Activated CD4-positive, alpha-beta T cell treated with anti-CD3 and anti-CD28 coated beads, Interleukin-2, amount 10 ng/mL, durations not matched to agents 24 days and 14 days (primary cell): ENCODE results near the gene TOP3A. TPM values are rescaled to one million over a fixed set of nuclear protein-coding genes. Genes with fewer than 3 reads are reported as not detected.

Source experiments
- DNase-seq: peaks from one replicate; pipeline ENCODE4 v3.0.0; 2022
- H3K27ac Mint-ChIP-seq: one replicate; pipeline ENCODE4 v1.8.0; 2022; ENCODE audit warnings: mild to moderate bottlenecking, mixed read lengths
- H3K27me3 Mint-ChIP-seq: one replicate; pipeline ENCODE4 v1.8.0; 2022; ENCODE audit warnings: mixed read lengths
- H3K36me3 Mint-ChIP-seq: one replicate; pipeline ENCODE4 v1.8.0; 2022; ENCODE audit warnings: low read depth, mild to moderate bottlenecking, mixed read lengths
- H3K4me1 Mint-ChIP-seq: one replicate; pipeline ENCODE4 v1.8.0; 2021; ENCODE audit warnings: mixed read lengths
- H3K4me3 Mint-ChIP-seq: one replicate; pipeline ENCODE4 v1.8.0; 2022; ENCODE audit warnings: mild to moderate bottlenecking, moderate library complexity, mixed read lengths
- H3K9me3 Mint-ChIP-seq: one replicate; pipeline ENCODE4 v1.8.0; 2021; ENCODE audit warnings: mixed read lengths
- intact Hi-C: fragments of 100-400 bp; cut with micrococcal nuclease; formaldehyde crosslinking; loops from one replicate; pipeline ENCODE4 v1.15.1; 2023
- total RNA-seq: library from RNA; stranded (reverse); gene quantifications from 2 replicates; pipeline ENCODE4 v1.2.3, GENCODE V29; 2022

The TOP3A gene
- total RNA-seq, 1 donor from 2014 or later: 88.2 TPM

DNA sequence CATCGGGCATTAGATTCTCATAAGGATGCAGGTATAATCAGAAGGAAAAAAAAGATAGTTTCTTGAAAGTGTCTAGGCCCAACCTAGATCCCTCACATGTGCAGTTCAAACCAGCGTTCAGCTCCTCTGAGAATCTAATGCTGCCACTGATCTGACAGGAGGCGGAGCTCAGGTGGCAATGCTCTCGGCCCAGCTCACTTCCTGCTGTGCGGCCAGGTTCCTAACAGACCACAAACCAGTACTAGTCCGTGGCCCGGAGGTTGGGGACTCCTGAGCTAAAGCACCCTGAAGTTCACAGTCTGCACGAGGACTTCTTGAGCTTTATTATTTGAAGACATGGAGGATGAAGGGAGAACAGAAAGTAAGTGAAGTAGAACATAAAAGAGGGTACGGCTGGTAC lies 17.1 kb upstream of the TOP3A start:
- H3K9me3 Mint-ChIP-seq: no peaks in the 10 kb centered on the region
- H3K27ac Mint-ChIP-seq: peak overlapping the region; percentile 79
- intact Hi-C loops: no loop called here
- peak overlapping the region; percentile 8 for H3K4me3 Mint-ChIP-seq
- H3K4me1 Mint-ChIP-seq: peaks cover 7% of the 10 kb centered on the region
- H3K36me3 Mint-ChIP-seq: peaks cover 30% of the 10 kb centered on the region
- no peaks in the 10 kb centered on the region for H3K27me3 Mint-ChIP-seq
- DNase-seq: peak; percentile 73

DNA sequence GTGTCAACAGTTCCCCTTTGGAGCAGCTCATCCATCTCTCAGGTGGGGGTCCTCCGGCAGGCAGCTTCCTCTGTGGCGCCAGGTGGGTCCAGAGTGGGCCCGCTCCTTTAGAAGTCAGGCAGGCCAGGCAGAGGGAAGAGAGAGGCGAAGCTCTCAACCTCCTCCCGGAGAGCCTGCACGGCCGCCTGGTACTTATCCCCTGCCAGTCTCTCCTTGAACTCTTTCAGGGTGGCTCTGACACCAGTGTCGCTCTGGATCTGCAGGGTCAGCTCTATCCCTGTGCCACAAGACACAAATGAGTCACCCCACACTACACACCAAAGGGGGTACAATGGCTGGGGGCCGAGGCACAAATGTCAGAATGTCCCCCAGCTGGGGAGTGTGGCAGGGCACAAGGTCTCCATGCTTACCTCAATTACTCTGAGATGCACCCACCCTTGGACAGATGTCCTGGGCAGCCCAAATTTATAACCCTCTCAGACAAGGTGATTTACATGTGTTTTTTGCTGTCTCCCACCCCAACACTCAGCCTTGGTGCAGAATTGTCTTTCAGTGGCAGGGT lies 13.9 kb upstream of the TOP3A start:
- H3K36me3 Mint-ChIP-seq: peaks cover 36% of the 10 kb centered on the region
- intact Hi-C loops: no loop called here
- H3K27ac Mint-ChIP-seq: no peak overlapping the region

DNA sequence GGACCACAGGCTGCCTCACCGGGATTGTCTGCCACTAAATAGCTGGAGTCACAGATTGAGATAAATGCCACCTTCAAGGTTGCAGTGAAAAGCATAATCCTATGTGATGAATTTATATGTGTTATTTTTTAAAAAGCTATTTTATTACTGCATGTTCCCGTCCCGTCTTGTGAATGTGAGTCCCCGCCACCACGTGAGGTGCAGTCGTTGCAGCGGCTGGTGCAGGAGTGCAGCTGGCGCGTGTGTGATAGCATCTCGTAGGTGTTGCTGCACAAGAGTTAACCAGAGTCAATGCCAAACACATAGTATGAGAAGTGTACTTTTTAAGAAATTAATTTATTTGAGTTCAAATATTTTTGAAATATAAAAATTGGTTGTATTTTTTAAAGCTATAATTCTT lies 12.8 kb upstream of the TOP3A start:
- DNase-seq: no peak
- no peak overlapping the region for H3K27ac Mint-ChIP-seq
- no peak overlapping the region for H3K4me3 Mint-ChIP-seq
- H3K27me3 Mint-ChIP-seq: no peaks in the 10 kb centered on the region
- peaks cover 41% of the 10 kb centered on the region for H3K36me3 Mint-ChIP-seq
- peaks cover 7% of the 10 kb centered on the region for H3K4me1 Mint-ChIP-seq
- H3K9me3 Mint-ChIP-seq: no peaks in the 10 kb centered on the region
- intact Hi-C loops: no loop called here

More for the DNA sequence above, 13.9 kb upstream of the TOP3A start:
- H3K9me3 Mint-ChIP-seq: no peaks in the 10 kb centered on the region
- no peak overlapping the region for H3K4me3 Mint-ChIP-seq
- no peak for DNase-seq
- no peaks in the 10 kb centered on the region for H3K27me3 Mint-ChIP-seq
- peaks cover 7% of the 10 kb centered on the region for H3K4me1 Mint-ChIP-seq

DNA sequence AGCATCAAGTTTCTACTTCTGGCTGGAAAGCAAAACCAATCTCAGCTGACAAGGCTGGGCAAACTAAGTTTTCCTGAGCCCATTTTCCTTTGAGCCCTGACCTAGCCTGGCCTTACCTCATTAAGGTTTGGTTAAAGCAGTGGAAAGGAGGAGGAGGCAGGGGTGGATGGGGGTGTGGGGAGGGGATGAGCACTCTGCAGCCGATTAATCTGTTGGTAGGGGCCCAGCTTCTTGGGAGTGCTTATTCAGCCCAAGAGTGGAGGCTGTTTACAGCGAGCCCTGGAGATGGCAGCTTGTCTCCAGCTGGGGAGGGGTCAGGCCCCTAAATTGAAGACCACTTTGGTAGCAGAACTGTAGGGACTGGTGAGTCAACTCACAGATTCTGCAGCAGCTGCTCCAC lies 12.3 kb upstream of the TOP3A start:
- Mint-ChIP-seq H3K27ac (no peak overlapping the region), H3K9me3 (no peaks in the 10 kb centered on the region), H3K36me3 (peaks cover 42% of the 10 kb centered on the region), H3K4me3 (no peak overlapping the region), H3K4me1 (peaks cover 6% of the 10 kb centered on the region), H3K27me3 (no peaks in the 10 kb centered on the region)
- no peak for DNase-seq
- intact Hi-C loops: no loop called here

DNA sequence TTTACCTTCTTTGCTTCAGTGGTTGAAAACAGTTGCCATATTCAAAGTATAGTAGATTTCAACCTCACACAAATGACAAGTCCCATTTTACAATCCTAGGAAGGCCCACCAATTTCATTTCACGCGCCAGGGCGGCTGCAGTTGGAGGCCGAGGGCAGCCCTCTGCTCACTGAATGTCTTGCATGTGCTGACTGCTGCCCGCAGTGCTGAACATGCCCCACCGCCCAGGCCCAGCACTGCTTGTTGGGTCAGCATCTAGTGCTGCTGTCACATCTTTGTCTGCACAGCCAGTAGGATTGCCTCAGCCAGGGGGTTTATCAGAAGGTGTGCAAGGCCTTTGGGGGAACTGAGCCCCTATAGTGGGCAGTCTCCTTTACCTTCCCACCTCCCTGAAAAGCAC lies 11.8 kb upstream of the TOP3A start:
- Mint-ChIP-seq H3K9me3 (no peaks in the 10 kb centered on the region), H3K27ac (no peak overlapping the region), H3K27me3 (no peaks in the 10 kb centered on the region), H3K4me1 (peaks cover 2% of the 10 kb centered on the region), H3K4me3 (no peak overlapping the region), H3K36me3 (peaks cover 43% of the 10 kb centered on the region)
- intact Hi-C loops: no loop called here
- DNase-seq: no peak

DNA sequence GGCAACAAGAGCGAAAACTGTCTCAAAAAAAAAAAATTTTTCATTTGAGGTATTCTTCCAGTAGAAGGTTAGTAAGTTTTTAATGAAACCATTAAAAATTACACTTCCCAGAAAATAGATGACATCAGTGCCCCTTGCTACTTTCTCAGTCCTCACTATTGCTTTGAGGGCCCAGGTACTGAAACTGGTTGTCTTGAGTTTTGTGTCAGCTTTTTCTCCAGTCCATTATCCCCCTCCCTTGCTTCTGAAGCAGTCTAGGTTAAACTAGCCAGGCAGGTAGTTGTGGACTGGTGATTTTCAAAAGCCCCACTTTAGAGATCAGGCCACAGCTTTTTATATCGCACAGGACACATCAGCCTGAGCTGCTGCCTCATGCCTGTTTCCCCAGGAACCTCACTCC lies 11.2 kb upstream of the TOP3A start:
- H3K27ac Mint-ChIP-seq: no peak overlapping the region
- no peak overlapping the region for H3K4me3 Mint-ChIP-seq
- no peak for DNase-seq
- no peaks in the 10 kb centered on the region for H3K9me3 Mint-ChIP-seq
- H3K4me1 Mint-ChIP-seq: peaks cover 2% of the 10 kb centered on the region
- intact Hi-C loops: no loop called here
- H3K36me3 Mint-ChIP-seq: peaks cover 43% of the 10 kb centered on the region
- H3K27me3 Mint-ChIP-seq: no peaks in the 10 kb centered on the region

DNA sequence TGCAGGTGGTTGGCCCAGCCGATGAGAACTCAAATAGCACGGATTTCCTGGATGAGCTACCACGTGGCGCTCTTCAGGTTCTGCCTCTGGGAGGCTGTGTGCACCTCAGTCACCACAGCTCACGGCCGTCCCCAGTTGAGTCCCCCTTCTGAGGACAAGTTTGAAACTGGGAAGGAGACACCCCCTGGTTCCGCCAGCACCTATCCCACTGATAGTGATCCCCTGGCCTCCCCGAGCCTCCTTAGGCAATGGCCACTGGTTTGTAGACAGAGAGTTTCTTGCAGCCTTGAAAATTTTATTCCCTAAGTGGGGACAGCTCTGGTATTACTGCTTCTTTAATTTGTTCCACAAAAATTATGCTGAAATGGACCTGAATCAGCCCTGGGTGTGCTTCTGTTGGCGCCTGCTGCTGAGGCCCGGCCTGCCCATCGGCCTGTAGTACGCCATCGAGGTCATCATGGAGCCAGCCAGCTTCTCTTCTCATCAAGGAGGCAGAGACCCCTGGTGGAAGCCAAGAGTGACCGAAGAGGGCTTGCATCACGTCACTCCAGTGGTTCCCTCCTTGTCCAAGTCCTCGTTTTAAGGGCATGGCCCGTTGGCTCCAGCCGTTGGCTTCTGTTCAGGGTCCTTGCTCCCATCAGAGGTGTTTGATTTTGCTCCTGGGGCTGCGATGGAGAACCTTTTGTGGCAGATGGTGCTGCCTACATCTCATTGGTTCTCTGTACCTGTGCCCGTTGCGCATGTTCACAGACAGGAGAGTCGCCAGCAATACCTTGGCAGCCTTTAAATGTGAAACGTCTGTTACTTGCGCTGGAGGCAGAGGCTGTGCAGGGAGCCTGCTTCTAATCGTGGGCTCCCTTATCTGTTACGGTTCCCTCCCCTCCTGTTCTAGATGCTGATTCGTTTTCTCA lies 9.6 kb upstream of the TOP3A start:
- H3K36me3 Mint-ChIP-seq: peaks cover 48% of the 10 kb centered on the region
- no peak for DNase-seq
- no peaks in the 10 kb centered on the region for H3K27me3 Mint-ChIP-seq
- no peak overlapping the region for H3K27ac Mint-ChIP-seq
- H3K4me1 Mint-ChIP-seq: peaks cover 15% of the 10 kb centered on the region
- H3K9me3 Mint-ChIP-seq: no peaks in the 10 kb centered on the region
- no peak overlapping the region for H3K4me3 Mint-ChIP-seq
- intact Hi-C loops: no loop called here

DNA sequence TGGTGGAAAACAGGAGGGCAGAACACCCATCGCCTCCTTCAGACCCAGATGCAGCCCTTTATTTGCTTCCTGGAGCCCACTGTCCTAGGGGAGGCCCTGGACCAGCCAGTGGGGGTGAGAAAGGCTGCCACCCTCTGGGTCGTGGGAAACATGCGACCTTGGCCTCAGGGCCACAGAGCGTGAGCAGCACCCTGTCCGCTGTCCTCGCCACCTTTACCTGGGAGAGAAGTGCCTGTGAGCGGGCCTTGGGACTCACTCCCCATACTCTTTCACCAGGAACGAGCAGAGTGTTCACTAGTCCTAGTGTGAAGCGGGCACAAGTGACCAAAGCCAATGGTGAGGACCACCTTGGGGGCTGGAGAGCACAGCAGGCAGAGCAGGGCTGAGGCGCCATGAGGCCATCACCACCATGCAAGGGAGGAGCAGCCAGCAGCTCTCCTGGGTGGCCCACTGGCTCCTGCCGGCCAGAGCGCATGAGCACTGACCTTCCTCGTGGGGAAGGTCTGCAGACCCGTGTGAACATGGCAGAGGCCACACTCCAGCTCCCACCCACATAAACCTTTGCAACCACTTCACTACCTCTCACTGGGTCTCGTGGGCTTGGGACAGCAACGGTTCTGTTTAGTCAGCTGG lies 8.8 kb upstream of the TOP3A start:
- no peak overlapping the region for H3K27ac Mint-ChIP-seq
- H3K4me3 Mint-ChIP-seq: no peak overlapping the region
- no peaks in the 10 kb centered on the region for H3K27me3 Mint-ChIP-seq
- peaks cover 44% of the 10 kb centered on the region for H3K36me3 Mint-ChIP-seq
- no peak for DNase-seq
- H3K4me1 Mint-ChIP-seq: peaks cover 20% of the 10 kb centered on the region
- no peaks in the 10 kb centered on the region for H3K9me3 Mint-ChIP-seq
- intact Hi-C loops: no loop called here

DNA sequence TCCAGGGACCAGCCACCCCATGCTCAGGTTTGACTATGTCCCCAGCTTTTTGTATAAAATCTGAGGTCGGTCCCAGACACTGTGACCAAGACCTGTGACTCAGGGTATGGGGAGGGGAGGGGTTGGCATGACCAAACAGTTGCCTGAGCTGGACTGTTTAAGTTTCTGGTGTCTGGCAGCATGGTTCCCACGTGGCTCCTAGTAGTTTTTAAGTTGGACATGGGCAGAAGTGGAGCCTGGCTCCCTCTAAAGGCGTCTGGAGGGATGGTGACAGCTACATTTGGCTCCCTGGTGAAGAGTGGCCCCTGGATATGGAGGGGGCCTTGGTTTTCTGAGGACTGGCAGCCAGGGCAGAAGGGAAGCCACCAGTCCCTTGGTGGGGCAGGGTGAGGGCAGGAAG lies 8.2 kb upstream of the TOP3A start:
- Mint-ChIP-seq H3K27ac (no peak overlapping the region), H3K9me3 (no peaks in the 10 kb centered on the region), H3K4me1 (peaks cover 23% of the 10 kb centered on the region), H3K27me3 (no peaks in the 10 kb centered on the region), H3K4me3 (no peak overlapping the region), H3K36me3 (peaks cover 43% of the 10 kb centered on the region)
- no peak for DNase-seq
- intact Hi-C loops: no loop called here

DNA sequence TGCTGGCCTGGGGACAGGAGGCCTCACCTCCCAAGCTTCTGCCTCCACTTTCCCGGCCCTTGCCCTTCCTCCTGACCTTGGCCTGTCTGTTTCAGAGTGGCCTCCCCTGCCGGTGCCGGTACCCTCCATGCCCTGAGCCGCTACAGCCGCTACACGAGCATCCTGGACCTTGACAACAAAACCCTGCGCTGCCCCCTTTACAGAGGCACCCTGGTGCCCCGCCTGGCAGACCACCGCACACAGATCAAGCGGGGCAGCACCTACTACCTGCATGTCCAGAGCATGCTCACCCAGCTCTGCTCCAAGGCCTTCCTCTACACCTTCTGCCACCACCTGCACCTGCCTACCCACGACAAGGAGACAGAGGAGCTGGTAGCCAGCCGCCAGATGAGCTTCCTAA lies 7.7 kb upstream of the TOP3A start:
- H3K4me3 Mint-ChIP-seq: no peak overlapping the region
- H3K27ac Mint-ChIP-seq: no peak overlapping the region
- no peaks in the 10 kb centered on the region for H3K27me3 Mint-ChIP-seq
- no peak for DNase-seq
- H3K36me3 Mint-ChIP-seq: peaks cover 44% of the 10 kb centered on the region
- H3K9me3 Mint-ChIP-seq: no peaks in the 10 kb centered on the region
- peaks cover 27% of the 10 kb centered on the region for H3K4me1 Mint-ChIP-seq
- intact Hi-C loops: no loop called here

DNA sequence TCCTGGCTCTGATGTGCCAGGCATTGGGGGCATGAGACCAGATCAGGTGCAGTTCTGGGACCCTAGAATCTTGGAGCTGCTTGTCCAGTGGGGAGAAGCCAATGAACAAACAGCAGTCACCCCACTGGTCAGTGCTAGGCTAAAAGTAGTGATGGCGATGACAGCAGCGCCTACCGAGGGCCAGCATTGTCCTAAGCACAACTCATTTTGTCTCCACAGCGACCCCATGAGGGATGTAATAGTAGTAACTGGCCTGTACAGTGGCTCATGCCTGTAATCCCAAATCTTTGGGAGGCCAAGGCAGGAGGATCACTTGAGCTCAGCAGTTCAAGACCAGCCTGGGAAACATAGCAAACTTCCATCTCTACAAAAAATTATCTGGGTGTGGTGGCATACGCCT lies 6.5 kb upstream of the TOP3A start:
- no peak overlapping the region for H3K27ac Mint-ChIP-seq
- H3K9me3 Mint-ChIP-seq: no peaks in the 10 kb centered on the region
- H3K4me1 Mint-ChIP-seq: peaks cover 38% of the 10 kb centered on the region
- H3K36me3 Mint-ChIP-seq: peaks cover 49% of the 10 kb centered on the region
- H3K4me3 Mint-ChIP-seq: no peak overlapping the region
- no peaks in the 10 kb centered on the region for H3K27me3 Mint-ChIP-seq
- intact Hi-C loops: no loop called here
- DNase-seq: no peak

DNA sequence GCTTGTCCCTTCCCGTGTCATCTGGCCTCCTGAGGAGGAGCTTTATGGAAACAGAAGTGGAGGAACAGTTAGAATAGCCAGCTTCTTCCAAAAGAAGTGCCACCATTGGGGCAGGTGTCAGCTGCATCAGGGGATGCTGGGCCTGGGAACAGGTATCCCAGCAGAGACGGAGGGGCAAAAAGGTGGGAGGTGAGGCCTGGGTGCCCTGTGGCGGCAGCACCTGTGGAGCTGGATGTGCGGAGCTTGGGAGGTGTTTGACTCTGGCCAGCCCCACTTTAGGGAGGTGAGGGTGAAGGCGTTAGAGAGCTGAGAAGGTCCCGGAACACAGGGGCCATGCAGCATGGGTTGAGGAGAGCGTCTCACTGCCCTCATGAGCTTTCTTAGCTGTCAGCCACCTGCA lies 5.5 kb upstream of the TOP3A start:
- no peak for DNase-seq
- Mint-ChIP-seq H3K27me3 (no peaks in the 10 kb centered on the region), H3K4me1 (peaks cover 45% of the 10 kb centered on the region), H3K4me3 (no peak overlapping the region), H3K36me3 (peaks cover 50% of the 10 kb centered on the region), H3K27ac (no peak overlapping the region), H3K9me3 (no peaks in the 10 kb centered on the region)
- intact Hi-C loops: no loop called here

DNA sequence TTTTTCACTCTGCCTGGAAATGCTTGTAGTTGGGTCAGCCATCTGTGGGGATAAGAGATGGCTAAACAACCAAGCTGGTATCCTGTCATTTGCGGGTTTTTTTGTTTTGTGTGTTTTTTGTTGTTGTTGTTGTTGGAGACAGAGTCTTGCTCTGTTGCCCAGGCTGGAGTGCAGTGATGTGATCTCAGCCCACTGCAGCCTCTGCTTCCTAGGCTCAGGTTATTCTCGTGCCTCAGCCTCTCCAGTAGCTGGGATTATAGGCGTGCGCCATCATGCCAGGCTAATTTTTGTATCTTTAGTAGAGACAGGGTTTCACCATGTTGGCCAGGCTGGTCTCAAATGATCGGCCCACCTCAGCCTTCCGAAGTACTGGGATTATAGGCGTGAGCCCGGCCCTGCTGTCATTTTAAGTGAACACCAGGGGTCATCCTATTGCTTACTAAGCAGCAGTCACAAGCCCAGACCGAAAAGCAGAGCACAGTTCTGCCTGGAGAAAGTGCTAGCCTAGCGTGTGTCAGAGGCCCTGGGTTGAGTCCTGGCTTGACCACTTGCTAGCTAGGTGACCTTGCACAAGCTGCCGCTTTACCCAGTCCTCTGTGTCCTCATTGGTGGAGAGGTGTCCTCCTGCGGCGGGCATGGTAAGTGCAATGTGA lies 4.9 kb upstream of the TOP3A start:
- H3K9me3 Mint-ChIP-seq: no peaks in the 10 kb centered on the region
- peaks cover 50% of the 10 kb centered on the region for H3K36me3 Mint-ChIP-seq
- peaks cover 47% of the 10 kb centered on the region for H3K4me1 Mint-ChIP-seq
- H3K27ac Mint-ChIP-seq: no peak overlapping the region
- H3K27me3 Mint-ChIP-seq: no peaks in the 10 kb centered on the region
- intact Hi-C loops: loop anchor here (2.0 to 5.0 kb wide), 3 partner anchors 17 to 482 kb away; partner anchors contain the start of genes SHMT1 and SREBF1
- no peak overlapping the region for H3K4me3 Mint-ChIP-seq
- peak; percentile 69 for DNase-seq
